GDM1 (cell line): Measurements from ENCODE around the gene BHLHE41.
A peak's percentile ranks its signal among the peaks of the same experiment; 100 is the strongest.

ENCODE experiments used
- DNase-seq: peaks from one replicate; lab custom pipeline; 2025; lab: John Stamatoyannopoulos, UW

Gene BHLHE41

GRCh38 chr12:26124446-26125399 is at the start of gene BHLHE41:
BHLHE41 (minus strand) TSS chr12:26125037; CDS start chr12:26124779, 258 bp downstream.
- no peak for DNase-seq

- DNase-seq = no peak
These were observed 48.2 kb upstream of the BHLHE41 start for GRCh38 chr12:26172946-26173552.

GRCh38 chr12:26172539-26172938 is 47.7 kb upstream of the BHLHE41 start:
- no peak for DNase-seq

GRCh38 chr12:26172013-26172412 is 47.2 kb upstream of the BHLHE41 start:
- no peak for DNase-seq

GRCh38 chr12:26164118-26164517 is 39.3 kb upstream of the BHLHE41 start:
- no peak for DNase-seq

- DNase-seq = no peak
These were observed 38.1 kb upstream of the BHLHE41 start for GRCh38 chr12:26162905-26163304.

- no peak for DNase-seq
These were observed 37.3 kb upstream of the BHLHE41 start for GRCh38 chr12:26162174-26162573.

- DNase-seq = no peak
These were observed 33.4 kb upstream of the BHLHE41 start for GRCh38 chr12:26158078-26158764.

- DNase-seq = no peak
These were observed 32.2 kb upstream of the BHLHE41 start for GRCh38 chr12:26157001-26157400.

GRCh38 chr12:26156201-26156871 is 31.5 kb upstream of the BHLHE41 start:
- DNase-seq = no peak

- DNase-seq = no peak
These were observed 28.8 kb upstream of the BHLHE41 start for GRCh38 chr12:26153421-26154154.

- no peak for DNase-seq
These were observed 27.8 kb upstream of the BHLHE41 start for GRCh38 chr12:26152507-26153102.

- no peak for DNase-seq
These were observed 26.1 kb upstream of the BHLHE41 start for GRCh38 chr12:26150736-26151450.

GRCh38 chr12:26149968-26150500 is 25.2 kb upstream of the BHLHE41 start:
- peak; percentile 49 for DNase-seq

- no peak for DNase-seq
These were observed 23.5 kb upstream of the BHLHE41 start for GRCh38 chr12:26148291-26148690.

GRCh38 chr12:26143291-26143690 is 18.5 kb upstream of the BHLHE41 start:
- no peak for DNase-seq

- DNase-seq = no peak
These were observed 14.0 kb upstream of the BHLHE41 start for GRCh38 chr12:26138860-26139259.

- no peak for DNase-seq
These were observed 11.9 kb upstream of the BHLHE41 start for GRCh38 chr12:26136688-26137087.

GRCh38 chr12:26135571-26135970 is 10.7 kb upstream of the BHLHE41 start:
- no peak for DNase-seq

GRCh38 chr12:26135010-26135420 is 10.2 kb upstream of the BHLHE41 start:
- no peak for DNase-seq
